OCI-LY7 (cell line): ENCODE results near the gene SH3PXD2A. TPM values are rescaled to one million over a fixed set of nuclear protein-coding genes. Genes with fewer than 3 reads are reported as not detected.

ENCODE experiments used
- BruUV-seq: library from RNA; stranded (reverse); fragments of 400-500 nt; replicated peaks from 2 replicates; lab custom pipeline; 2021; lab: Mats Ljungman, UMichigan
- CTCF ChIA-PET: fragments of 300-600 bp; sonication (Branson Sonifier 250); formaldehyde crosslinking; loops from one replicate; lab custom pipeline; 2022; ENCODE audit warnings: antibody characterized with exemption; ENCODE audit not compliant: unreplicated experiment; lab: Charles Lee
- POLR2A ChIA-PET: fragments of 300-600 bp; sonication (Branson Sonifier 250); formaldehyde crosslinking; loops from one replicate; lab custom pipeline; 2022; ENCODE audit warnings: antibody characterized with exemption; lab: Charles Lee
- DNase-seq: peaks from one replicate; pipeline ENCODE4 v3.0.0-alpha.2; 2015; ENCODE audit warnings: low spot score
- H2AFZ ChIP-seq: fragments of 200-600 bp; sonication (generic), shearing (Covaris generic); 2 replicates; pipeline ENCODE4 v1.6.1; 2014; ENCODE audit warnings: mild to moderate bottlenecking, antibody characterized with exemption, low read length, moderate library complexity
- H3K27ac ChIP-seq: fragments of 200-600 bp; sonication (generic); 2 replicates; pipeline ENCODE4 v1.5.1; 2014; ENCODE audit warnings: mixed run types, low read depth, mild to moderate bottlenecking, moderate library complexity, low read length, inconsistent platforms; ENCODE audit not compliant: poor library complexity, severe bottlenecking
- H3K36me3 ChIP-seq: fragments of 200-600 bp; sonication (generic); 2 replicates; pipeline ENCODE4 v1.6.1; 2014; ENCODE audit warnings: mild to moderate bottlenecking, antibody characterized with exemption, low read length, moderate library complexity, mixed read lengths; ENCODE audit not compliant: insufficient read depth
- H3K4me1 ChIP-seq: fragments of 200-600 bp; sonication (generic); 2 replicates; pipeline ENCODE4 v1.5.1; 2014; ENCODE audit warnings: mild to moderate bottlenecking, low read length; ENCODE audit not compliant: insufficient read depth, poor library complexity, severe bottlenecking
- H3K4me2 ChIP-seq: fragments of 200-600 bp; sonication (generic); 2 replicates; pipeline ENCODE4 v1.6.1; 2014; ENCODE audit warnings: mild to moderate bottlenecking, low read length
- H3K4me3 ChIP-seq: fragments of 200-600 bp; sonication (generic); 2 replicates; pipeline ENCODE4 v1.5.1; 2014; ENCODE audit warnings: mild to moderate bottlenecking, low read depth, low read length; ENCODE audit not compliant: poor library complexity, severe bottlenecking
- H3K79me2 ChIP-seq: fragments of 200-600 bp; sonication (generic); 2 replicates; pipeline ENCODE4 v1.6.1; 2016; ENCODE audit warnings: low read depth, mild to moderate bottlenecking, low read length, moderate library complexity, mixed read lengths; ENCODE audit not compliant: insufficient read depth
- H3K9me2 ChIP-seq: fragments of 200-600 bp; sonication (generic); 2 replicates; pipeline ENCODE4 v1.6.1; 2016; ENCODE audit warnings: mild to moderate bottlenecking, low read length, mixed read lengths; ENCODE audit not compliant: insufficient read depth
- H3K9me3 ChIP-seq: fragments of 200-600 bp; sonication (generic); 2 replicates; pipeline ENCODE4 v1.6.1; 2014; ENCODE audit warnings: mild to moderate bottlenecking, mixed run types, low read length, mixed read lengths
- H4K20me1 ChIP-seq: fragments of 200-600 bp; sonication (generic); 2 replicates; pipeline ENCODE4 v1.6.1; 2014; ENCODE audit warnings: mild to moderate bottlenecking, antibody characterized with exemption, low read length, moderate library complexity, mixed read lengths; ENCODE audit not compliant: insufficient read depth
- EZH2phosphoT487 ChIP-seq: fragments of 200-600 bp; sonication (generic); IDR thresholded peaks from 2 replicates; pipeline ENCODE4 v1.6.1; 2018; ENCODE audit warnings: low read depth, borderline replicate concordance, mild to moderate bottlenecking, mixed run types, antibody characterized with exemption, low read length, moderate library complexity, mixed read lengths
- intact Hi-C: fragments of 100-400 bp; cut with micrococcal nuclease; formaldehyde crosslinking; loops from one replicate; pipeline ENCODE4 v1.10.0; 2022; ENCODE audit not compliant: unreplicated experiment
- total RNA-seq, 2 experiments: library from RNA; depleted of rRNA in 1 of 2; stranded (reverse); fragments of >200 nt in 1 of 2; shearing (Covaris generic) in 1 of 2; gene quantifications; 2 replicates each; pipeline ENCODE4 v1.2.3, GENCODE V29; 2014 to 2022
- TF ChIP-seq, protein P1 (sequence below): fragments of 200-600 bp; sonication (generic); conservative IDR thresholded peaks from 2 replicates; pipeline ENCODE4 v1.5.1; 2014; ENCODE audit warnings: mild to moderate bottlenecking, antibody characterized with exemption, low read length, moderate library complexity, mixed read lengths

SH3PXD2A gene
- total RNA-seq, 2 experiments from 2014 or later: 0.85 to 5.9 TPM

DNA sequence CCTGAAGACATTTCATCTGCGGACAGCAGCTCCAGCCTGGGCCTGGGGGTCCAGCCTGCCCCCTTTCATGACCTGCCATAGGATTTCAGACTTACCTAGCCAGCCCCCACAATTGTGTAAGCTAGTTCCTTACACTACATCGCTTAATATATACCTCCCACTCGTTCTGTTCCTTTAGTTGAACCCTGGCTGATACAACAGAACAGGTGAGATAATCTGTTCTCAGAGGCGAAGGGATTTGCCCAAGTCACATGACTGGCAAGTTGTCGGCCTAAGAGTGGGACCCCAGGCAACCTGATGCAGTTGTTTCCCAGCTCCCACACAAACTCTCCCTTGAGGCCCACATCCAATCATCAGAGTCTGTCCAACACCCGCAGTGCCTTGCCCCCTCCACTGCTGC is 168.2 kb downstream of the SH3PXD2A start:
- no peaks in the 10 kb centered on the region for H3K79me2 ChIP-seq
- H3K4me1 ChIP-seq: peaks cover 14% of the 10 kb centered on the region
- DNase-seq: no peak
- ChIA-PET POLR2A (interaction anchor here (0.6 to 1.7 kb wide), 4 partner anchors 8 to 98 kb away, joined by 3 to 9 read pairs (median 6); no protein-coding TSS in a partner anchor), CTCF (interaction anchor here (0.7 to 1.2 kb wide), 2 partner anchors 8 to 93 kb away, joined by 3 to 5 read pairs; no protein-coding TSS in a partner anchor)
- no peaks in the 10 kb centered on the region for H3K9me2 ChIP-seq
- no peak overlapping the region for H3K27ac ChIP-seq
- H4K20me1 ChIP-seq: no peaks in the 10 kb centered on the region
- no peak overlapping the region for H3K4me2 ChIP-seq
- TF ChIP-seq, protein P1, sequence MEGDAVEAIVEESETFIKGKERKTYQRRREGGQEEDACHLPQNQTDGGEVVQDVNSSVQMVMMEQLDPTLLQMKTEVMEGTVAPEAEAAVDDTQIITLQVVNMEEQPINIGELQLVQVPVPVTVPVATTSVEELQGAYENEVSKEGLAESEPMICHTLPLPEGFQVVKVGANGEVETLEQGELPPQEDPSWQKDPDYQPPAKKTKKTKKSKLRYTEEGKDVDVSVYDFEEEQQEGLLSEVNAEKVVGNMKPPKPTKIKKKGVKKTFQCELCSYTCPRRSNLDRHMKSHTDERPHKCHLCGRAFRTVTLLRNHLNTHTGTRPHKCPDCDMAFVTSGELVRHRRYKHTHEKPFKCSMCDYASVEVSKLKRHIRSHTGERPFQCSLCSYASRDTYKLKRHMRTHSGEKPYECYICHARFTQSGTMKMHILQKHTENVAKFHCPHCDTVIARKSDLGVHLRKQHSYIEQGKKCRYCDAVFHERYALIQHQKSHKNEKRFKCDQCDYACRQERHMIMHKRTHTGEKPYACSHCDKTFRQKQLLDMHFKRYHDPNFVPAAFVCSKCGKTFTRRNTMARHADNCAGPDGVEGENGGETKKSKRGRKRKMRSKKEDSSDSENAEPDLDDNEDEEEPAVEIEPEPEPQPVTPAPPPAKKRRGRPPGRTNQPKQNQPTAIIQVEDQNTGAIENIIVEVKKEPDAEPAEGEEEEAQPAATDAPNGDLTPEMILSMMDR: no peak
- no peak for TF ChIP-seq EZH2phosphoT487
- H3K36me3 ChIP-seq: no peaks in the 10 kb centered on the region
- BruUV-seq: no TSS peak
- no peak overlapping the region for H2AFZ ChIP-seq
- H3K4me3 ChIP-seq: no peak overlapping the region
- H3K9me3 ChIP-seq: no peaks in the 10 kb centered on the region
- intact Hi-C loops: no loop called here

DNA sequence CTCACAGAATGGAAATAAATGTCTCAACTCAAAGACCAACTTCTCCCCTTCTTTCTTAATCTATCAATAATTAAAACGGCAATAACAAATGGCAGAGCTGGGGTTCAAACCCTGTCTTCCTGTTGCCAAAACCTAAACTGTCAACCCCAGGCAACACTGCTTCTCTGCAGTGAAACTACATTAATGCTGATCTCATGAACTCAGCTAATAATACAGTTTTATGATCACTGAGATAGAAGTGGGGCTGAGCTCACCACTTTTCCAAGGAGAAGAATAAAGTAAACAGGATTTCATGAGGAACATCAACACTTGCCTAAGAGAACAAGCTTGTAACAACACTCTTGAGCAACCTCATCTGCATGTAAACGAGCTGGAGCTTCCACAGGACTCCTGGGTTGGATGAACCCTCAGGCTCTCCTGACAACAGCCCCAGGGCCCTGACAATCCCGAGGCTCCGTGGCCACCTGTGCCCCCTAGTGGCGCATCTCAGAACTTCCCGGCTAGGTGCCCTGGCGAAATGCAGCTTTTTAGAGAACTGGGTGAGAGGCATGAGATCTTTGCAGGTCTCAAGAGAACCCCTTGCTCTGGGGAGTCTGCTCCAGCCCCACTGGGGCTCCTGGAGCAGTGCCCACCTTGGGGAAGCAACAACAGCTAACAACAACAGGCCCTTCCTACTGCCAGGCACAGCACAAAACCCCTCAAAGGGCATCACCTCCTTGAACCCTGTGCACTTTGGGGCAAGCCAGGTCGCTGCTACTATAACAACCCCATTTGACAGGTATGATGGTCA is 169.3 kb downstream of the SH3PXD2A start:
- POLR2A ChIA-PET: interaction anchor here (0.6 to 1.7 kb wide), 3 partner anchors 9 to 1510 kb away, joined by 4 to 7 read pairs (median 4); no protein-coding TSS in a partner anchor
- TF ChIP-seq EZH2phosphoT487: no peak
- TF ChIP-seq, protein P1: peak; percentile 97
- no peaks in the 10 kb centered on the region for H3K36me3 ChIP-seq
- H3K4me2 ChIP-seq: no peak overlapping the region
- intact Hi-C loops: loop anchor here (1.0 kb wide), 1 partner anchor 87 kb away; no protein-coding TSS in a partner anchor
- no peak overlapping the region for H3K4me3 ChIP-seq
- no peaks in the 10 kb centered on the region for H3K9me3 ChIP-seq
- no peaks in the 10 kb centered on the region for H3K9me2 ChIP-seq
- H4K20me1 ChIP-seq: no peaks in the 10 kb centered on the region
- peak; percentile 73 for DNase-seq
- CTCF ChIA-PET: interaction anchor here (0.6 to 1.1 kb wide), 5 partner anchors 16 to 98 kb away, joined by 3 to 4 read pairs (median 3); no protein-coding TSS in a partner anchor
- H3K4me1 ChIP-seq: peaks cover 4% of the 10 kb centered on the region
- BruUV-seq: no TSS peak
- H2AFZ ChIP-seq: no peak overlapping the region
- no peaks in the 10 kb centered on the region for H3K79me2 ChIP-seq
- H3K27ac ChIP-seq: no peak overlapping the region

DNA sequence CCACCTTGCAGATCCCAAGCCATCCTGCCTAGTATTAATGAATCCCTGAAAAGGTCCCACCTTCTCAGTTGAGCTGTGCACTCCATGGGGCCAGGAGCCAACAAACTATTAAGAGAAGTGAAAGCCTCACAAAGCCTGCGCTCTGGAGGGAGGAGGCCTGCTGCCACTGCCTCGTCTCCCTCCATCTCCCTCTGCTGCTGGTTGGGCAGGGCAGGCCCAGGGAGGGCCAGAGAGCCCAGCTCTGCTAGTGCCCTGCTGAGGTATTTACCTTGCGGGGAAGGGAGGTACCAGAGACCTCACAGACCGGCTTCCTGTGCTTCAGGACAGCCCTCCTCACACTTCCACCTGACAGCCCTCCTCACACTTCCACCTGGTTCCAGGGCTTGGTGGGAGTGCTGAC is 171.5 kb downstream of the SH3PXD2A start:
- no peak overlapping the region for H3K27ac ChIP-seq
- no peak overlapping the region for H2AFZ ChIP-seq
- H3K4me3 ChIP-seq: no peak overlapping the region
- H3K9me2 ChIP-seq: no peaks in the 10 kb centered on the region
- H4K20me1 ChIP-seq: no peaks in the 10 kb centered on the region
- intact Hi-C loops: no loop called here
- no peaks in the 10 kb centered on the region for H3K79me2 ChIP-seq
- TF ChIP-seq, protein P1: no peak
- no peak for TF ChIP-seq EZH2phosphoT487
- ChIA-PET CTCF (no interaction called here), POLR2A (no interaction called here)
- peaks cover 13% of the 10 kb centered on the region for H3K4me1 ChIP-seq
- no peak overlapping the region for H3K4me2 ChIP-seq
- H3K36me3 ChIP-seq: no peaks in the 10 kb centered on the region
- BruUV-seq: no TSS peak
- no peaks in the 10 kb centered on the region for H3K9me3 ChIP-seq
- no peak for DNase-seq
